Limb (tissue), 2 donors: ENCODE results near the gene MTTP.

Source experiments
- DNase-seq, 2 donors: peaks; one replicate each; pipeline ENCODE4 v3.0.0-alpha.2; 2016; ENCODE audit errors: extremely low spot score in 2 of 2

Gene MTTP

GRCh38 chr4:99593781-99594641 is 19.4 kb downstream of the MTTP start:
- no peak for DNase-seq

DNA sequence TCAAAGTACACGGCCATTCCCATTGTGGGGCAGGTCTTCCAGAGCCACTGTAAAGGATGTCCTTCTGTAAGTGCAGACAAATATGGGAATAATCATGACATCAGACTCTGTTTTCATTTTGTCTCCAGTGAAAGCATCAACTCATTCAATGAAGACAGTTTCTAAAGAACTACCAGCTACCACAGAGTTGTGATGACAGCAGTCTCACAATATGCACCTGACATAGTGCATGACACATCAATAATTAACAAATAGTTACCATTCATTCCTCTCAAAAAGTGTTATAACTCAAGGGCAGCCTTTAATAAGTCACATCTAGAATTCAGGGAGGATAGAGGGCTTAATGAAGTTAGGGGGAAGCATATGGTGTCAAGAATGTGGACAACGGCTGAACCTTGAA is 20.2 kb downstream of the MTTP start:
- no peak for DNase-seq

GRCh38 chr4:99606716-99607115 is 32.1 kb downstream of the MTTP start:
- DNase-seq, result no peak

GRCh38 chr4:99608417-99608816 is 33.8 kb downstream of the MTTP start:
- no peak for DNase-seq

DNA sequence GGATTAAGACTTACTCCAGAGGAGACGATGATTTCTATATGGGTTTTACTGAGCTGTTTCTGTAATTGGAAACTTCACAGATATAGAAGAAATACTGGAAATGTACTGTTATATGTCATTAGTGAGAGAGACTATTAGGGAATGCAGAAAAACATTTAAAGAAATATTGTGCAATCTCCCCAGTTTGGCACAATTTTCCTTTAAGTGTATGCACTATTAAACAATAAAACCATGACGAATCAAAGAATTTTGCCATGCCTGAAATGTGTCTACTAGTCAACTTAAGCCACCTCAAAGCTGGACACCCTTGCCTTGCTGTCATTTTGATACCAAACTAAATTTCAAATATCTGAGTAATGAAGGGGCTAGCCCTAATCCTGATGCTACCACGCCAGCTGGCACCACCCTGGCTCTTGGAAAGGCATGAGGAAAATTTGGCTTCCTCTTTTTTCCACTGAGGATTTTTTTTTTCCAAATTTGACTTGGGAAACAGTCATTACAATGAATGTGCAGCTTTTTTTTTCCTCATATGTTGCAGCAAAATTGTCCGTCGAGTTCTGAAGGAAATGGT is 36.1 kb downstream of the MTTP start:
- no peak for DNase-seq

DNA sequence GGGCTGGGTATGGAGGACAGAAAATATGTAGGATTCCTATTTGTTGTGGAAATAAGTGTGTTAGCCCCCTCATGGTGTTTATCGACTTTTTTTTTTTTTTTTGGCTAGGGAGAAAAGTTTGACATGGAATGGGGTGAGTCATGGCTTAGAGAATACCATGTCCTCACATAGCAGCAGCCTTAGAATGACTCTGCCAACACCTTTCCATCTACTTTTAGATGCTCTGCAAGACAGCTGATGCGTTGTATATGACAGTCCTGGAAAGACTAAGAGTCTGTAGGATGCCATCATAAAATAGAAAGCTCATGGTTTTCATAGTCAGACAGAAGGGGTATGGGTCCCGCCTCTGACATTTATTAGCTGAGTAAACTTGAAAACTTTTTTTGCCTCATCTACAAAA is 37.7 kb downstream of the MTTP start:
- DNase-seq, result no peak

- no peak for DNase-seq
Observed at GRCh38 chr4:99612704-99613103, 38.1 kb downstream of the MTTP start.

GRCh38 chr4:99614491-99614890 is 39.9 kb downstream of the MTTP start:
- no peak for DNase-seq

- no peak for DNase-seq
Observed at GRCh38 chr4:99615170-99615820, 40.7 kb downstream of the MTTP start.

DNA sequence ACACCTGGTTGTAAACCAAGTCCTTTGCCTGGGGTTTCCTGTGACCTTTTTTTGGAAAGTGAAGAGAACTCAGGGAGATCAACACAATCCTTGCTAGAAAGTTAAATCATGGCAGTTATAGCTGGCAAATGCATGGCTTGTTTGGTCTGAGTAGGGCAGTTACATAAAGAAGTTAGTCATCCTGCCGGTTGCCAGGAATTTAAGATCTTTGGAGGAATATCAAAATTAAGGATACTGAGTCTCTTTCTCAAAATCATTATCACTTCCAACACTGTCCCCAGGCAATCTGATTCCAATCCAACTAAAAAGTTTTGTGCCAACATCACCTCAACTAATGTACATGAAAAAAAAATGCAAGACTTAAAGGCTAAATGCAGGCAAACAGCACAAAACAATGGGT is 42.8 kb downstream of the MTTP start:
- no peak for DNase-seq

- no peak for DNase-seq
Observed at GRCh38 chr4:99622341-99622740, 47.7 kb downstream of the MTTP start.

DNA sequence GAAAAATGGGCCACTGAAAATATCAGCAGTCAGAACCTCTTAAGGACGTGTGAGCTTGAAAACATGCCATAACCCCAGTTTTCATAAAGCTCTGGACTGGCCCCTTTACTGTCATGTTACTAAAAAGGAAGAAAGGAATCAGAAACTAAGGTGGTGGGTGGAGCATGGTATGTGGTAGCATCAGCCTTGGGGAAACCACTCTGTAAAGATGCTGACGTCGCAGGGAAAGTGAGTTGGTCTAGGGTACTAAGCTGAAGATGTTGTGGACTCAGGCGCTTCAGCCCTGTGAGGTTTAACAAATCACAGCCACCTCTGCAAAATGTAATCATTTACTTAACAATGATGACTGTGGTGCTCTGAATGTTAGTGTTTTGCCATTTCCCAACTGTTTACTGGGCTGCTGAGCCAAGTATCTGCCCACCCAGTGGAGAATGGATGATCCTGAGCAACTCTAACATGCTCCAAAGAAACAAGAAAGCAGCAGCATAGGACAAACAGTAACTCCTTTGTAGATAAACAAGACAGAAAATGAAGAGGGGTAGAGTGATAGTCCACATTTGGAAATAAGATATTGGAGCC is 49.6 kb downstream of the MTTP start:
- DNase-seq, result no peak

GRCh38 chr4:99625369-99625768 is 50.7 kb downstream of the MTTP start:
- DNase-seq, result no peak

DNA sequence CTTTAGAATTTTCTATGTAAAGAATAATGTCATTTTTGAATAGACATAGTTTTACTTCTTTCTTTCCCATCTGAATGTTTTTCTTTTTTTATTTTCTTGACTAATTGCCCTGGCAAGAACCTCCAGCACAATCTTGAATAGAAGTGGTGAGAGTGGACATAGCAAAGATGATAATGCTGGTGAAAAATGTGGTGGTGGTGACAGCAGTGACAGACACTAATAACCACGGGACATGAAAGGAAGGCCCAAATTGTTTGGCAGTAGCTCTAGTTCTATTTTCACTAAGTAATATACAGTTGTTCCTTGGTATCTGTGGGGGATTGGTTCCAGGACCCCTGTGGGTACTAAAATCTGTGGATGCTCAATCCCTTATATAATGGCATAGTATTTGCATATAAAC is 53.4 kb downstream of the MTTP start:
- no peak for DNase-seq

GRCh38 chr4:99629962-99630554 is 55.4 kb downstream of the MTTP start:
- no peak for DNase-seq

DNA sequence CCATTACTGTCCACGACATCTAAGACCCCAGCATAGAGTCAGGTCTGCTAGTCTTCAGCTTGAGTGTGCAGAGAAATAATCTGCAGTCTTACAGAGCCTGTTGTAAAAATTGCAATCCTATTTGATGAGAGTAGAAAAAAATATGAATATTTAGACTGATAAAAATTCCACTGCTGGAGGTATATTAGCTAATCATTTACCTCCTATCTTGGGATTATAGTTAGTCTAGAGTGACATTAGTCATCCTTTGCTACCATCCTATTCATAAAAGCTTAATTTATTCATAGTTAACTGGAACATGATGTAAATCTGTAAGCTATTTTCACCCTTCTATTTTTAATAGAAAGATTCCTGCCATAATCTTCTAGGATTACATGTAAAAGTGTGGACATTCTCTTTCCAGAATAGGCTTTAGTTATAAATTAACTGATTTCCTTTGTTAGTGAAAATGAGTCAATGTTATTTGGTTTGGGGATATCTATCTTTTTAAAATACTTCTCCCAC is 56.3 kb downstream of the MTTP start:
- DNase-seq, result no peak

DNA sequence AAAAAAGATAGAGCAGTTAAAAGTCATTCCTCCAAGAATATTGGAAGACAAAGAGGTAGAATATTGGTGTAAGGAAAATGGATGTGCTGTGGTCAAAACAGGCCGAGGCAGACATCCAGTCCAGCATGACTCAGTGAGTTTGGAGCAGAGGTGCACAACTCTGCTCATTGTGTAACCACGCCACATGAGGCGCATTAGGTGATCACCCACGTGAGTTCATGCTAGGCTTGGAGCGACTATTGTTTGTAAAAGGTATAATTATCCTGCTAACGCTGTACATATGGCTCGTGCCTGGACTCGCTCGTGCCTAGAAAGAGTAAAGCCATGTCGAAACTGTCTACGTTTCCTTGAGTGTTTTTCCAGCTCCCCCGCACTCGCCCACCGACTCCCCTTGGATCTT is 59.1 kb downstream of the MTTP start:
- no peak for DNase-seq

DNA sequence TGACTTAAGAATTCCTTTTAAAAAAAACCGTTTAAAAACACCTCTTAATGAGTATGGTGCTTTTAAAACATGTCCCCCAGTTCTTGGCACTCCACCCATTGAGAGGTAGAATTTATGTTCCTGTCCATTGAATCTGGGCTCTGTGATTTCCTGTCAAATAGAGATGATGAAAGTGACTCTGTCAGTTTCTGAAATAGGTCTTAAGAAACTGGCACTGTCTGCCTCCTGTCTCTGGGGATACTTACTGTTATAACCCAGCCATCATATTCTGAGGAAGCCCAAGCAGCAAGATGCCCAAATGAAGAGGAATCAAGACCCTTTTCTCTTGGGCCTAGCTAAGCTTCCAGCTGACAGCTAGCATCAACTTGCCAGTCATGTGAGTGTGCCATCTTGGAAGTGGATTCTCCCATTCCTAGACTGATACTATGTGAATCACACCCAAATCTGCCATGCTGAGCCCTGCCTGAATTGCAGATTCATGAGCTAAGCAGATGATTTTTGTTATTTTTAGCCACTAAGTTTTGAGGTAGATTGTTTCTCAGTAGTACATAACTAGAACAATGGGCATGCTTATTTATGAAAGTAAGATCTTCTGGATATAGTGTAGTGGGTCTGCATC is 60.2 kb downstream of the MTTP start:
- no peak for DNase-seq

DNA sequence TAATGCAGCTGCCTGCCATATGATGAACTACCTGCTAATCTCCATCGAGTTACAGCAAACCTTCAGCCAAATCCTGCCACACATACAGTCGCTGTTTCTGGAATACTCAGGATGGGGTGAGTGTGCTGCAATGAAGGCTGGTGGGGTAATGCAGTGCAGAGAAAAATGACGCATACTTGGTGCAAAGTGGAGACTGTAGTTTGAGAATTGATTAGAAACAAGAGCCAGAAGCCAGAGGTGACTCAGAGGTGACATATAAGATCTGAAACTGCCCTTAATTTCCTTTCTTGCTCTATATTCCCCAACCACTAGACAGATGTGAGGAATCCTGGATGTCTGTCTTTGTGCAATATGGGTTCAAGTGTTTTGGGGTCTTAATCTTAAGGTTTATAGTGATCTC is 61.0 kb downstream of the MTTP start:
- DNase-seq, result no peak

DNA sequence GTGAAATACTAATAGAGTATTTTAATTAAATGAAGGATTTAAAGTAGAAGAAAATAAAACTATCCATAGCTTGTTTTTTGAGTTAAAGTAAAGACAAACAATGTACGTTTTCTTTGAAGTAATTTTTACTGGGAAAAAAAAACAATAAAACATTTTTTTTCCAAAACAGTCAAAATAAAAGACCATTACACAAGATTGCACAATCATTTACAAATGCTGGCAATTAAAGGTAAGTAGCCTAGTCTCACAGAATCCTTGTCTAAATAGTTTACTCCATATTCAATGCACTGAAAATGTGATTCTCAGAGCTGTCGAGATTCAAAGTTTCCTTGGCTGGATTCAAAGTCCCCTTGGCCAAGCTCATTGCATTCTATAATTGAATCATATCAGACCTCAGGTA is 61.8 kb downstream of the MTTP start:
- no peak for DNase-seq

DNA sequence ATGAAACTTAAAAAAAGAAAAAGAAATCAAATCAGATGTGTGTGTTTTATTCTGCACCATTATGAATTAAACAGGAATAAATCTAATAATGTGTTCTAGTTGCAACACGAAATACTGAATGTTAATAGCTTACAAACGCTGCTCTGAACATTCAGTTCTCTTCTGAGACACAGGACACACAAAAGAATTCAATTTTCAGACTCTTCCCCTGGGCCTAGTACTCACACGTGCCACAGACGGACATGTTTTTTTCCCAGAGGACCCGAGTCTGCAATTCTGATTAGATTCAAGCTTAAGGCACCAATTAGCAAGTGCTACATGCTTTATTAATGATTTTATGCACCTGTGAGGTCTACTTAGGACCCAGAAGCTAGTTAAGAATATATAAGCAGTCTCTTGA is 62.5 kb downstream of the MTTP start:
- DNase-seq, result no peak
